DMS 273 (cell line): ENCODE measurements around the gene HAUS7.

ENCODE experiments used
- DNase-seq: peaks from one replicate; lab custom pipeline; 2025; ENCODE audit not compliant: unreplicated experiment; lab: John Stamatoyannopoulos, UW

Gene HAUS7

DNA sequence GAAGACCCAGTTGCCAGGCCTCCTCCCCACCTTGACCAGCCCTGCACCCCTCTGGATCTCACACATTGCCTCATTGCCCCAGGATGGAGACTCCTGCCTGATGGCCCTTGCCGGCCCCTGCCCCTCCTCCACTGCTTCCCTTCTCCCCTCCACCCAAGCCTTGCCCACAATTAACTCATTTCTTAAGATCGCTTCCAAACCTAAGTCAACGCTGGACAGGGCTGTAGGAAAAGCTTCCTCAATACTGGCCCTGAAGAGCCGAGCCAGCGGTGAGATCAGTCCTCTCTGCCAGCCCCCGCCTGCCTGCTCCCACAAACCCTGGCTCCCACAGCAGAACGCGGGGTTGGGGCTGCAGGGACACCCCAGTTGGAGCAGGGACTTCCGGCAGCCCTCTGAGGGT, 7.5 kb upstream of the HAUS7 start:
- DNase-seq = no peak

DNA sequence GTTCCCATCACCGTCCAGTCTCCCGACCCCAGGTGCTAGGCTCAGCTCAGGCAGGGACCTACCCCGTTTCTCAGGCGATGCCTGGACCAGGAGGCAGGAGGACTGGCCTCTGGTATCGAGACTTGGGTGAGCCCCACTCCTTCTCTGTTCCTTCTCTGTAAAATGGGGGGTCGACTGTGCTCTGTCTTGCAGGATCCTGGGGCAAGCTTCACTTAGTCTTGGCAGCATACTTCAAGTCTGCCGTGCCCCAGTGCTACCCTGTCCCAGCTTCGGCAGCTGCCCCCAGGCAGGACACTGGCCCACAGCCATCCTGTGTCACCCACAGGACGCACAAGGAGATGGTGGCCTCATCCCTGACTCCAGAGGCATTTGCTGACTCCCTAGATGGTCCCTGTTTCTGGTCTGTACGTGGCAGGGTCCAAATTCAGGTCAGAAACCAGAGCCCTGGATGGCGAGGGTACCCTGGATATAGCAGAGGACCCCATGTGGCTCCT, 7.0 kb upstream of the HAUS7 start:
- no peak for DNase-seq

DNA sequence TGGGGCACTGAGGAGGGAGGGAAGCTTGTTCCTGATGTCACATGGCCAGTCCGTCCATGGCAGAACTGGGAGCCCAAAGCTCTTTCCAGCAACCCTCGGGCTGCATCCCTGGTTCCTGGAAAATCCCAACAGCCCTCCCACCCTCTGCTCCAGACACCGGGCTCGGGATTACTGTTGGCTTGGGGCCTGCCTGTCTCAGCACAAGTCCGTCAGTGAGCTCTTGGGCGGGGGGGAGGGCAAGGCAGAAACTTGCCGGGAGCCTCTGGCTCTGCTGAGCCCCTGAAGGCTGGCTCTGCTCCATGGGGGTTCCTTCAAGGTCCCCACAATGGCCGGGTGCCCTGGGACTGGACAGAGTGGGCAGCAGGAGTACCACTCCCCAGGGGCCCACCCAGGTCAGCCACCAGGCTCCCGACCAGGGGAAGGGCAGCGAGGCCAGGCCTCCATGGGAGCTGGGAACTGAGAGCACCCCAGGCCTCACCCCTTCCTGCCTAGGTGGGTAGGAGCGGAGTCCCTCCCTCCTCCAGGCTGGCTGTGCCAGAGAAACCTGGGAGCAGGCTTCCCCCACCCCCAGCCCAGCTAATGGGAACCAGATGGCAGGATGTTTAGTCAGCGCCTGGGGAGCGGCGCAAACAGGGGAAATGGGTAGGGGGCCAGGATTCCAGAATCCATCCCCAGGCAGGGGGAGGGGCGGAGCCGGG, 6.4 kb upstream of the HAUS7 start:
- peak; percentile 88 for DNase-seq

DNA sequence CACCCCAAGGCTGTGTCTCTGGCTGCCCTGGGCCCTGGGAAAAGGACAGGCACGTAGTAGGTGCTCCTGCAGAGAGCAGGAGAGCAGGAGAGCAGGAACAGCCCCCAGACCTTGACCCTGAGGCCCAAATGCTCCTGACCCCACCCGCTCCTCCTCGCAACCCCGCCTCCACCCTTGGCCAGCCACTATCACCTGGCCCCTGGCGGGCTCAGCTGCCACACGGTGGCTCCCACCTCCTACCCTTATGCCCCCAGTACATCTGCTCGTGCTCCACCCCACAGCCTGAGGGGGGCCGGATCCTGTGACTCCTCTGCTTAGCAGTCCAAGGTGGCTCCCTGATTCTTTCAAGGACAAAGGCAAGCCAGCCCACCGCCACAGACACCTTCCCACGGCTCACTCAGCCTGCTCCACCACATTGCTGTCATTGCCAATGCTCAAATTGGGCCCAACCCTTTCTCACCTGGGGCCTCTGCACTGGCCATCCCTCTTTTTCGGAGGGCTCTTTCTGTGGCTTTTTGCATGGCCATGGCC, 5.4 kb upstream of the HAUS7 start:
- DNase-seq = no peak

DNA sequence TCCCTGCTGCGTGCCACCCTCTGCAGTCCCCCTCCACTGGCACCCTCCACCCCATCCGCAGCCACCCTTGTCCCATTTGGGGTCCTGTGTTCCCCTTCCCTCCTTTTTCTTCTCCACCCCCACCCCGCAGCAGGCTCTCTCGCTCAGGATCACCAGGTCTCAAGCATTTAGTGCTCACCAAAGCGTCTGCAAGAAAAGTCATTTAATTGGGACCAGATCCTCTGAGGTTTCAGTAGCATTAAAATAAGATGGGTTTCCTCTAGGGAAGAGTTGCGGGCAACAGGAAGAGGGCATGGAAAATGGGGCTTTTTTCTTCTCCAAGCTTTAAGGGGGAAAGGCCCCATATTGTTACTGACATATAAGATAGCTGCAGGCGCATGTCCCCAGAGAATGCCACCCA, 4.9 kb upstream of the HAUS7 start:
- no peak for DNase-seq

DNA sequence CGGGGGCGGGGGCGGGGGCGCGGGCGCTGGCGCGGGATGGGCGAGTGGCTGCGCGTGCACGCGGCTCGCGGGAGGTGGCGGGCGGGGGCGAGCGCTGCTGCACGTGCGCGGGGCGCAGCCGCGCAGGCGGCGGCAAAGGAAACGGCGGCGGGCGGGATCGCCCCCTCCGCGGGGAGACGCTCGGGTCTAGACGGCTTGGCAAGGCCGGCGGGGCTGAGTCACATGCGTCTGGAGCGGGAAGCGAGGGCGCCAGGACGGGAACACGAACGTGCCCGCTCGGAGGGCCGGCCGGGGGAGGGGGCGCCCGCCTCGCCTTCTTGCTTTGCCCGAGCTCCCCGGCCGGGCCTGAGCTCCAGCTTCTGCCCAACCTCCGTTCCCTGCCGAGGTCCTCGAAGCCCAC, 4.3 kb upstream of the HAUS7 start:
- peak; percentile 82 for DNase-seq

DNA sequence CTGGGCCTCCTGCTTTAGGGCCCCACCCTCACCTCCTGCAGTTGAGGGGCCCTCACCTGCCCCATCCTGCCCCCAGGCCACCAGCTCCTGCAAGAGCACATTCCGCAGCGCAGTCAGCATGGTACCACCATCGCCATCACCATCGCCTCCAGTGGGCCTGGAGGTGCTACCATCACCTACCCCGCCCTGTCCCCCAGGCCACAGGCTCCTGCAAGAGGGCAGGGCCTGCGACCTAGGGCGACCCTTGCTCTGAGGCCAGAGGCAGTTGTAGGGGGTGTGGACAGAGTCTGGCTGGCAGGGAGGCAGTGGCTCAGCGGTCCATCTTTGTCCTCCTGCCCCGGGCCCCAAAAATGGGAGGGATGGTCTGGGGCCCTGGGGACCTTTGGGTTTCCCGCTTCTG, 3.9 kb upstream of the HAUS7 start:
- no peak for DNase-seq

DNA sequence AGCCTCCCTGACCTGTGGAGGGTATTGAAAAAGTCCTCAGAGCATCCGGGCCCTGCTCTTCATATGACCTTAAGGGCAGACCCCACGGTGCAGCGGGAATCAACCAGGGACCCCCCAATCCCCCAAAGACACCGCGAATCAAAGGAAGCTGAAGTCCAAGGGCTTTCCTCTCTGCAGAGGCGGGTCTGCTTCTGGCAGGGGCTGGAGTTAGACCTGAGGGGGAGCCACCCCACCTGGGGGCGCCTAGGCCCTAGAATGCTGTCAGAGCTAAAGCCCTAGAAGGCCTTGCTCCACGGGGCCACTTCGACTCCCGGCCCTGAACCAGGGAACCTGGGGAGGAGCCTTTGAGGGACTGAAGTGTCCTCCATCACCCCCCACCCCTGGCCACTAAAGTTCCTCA, 2.8 kb upstream of the HAUS7 start:
- no peak for DNase-seq

DNA sequence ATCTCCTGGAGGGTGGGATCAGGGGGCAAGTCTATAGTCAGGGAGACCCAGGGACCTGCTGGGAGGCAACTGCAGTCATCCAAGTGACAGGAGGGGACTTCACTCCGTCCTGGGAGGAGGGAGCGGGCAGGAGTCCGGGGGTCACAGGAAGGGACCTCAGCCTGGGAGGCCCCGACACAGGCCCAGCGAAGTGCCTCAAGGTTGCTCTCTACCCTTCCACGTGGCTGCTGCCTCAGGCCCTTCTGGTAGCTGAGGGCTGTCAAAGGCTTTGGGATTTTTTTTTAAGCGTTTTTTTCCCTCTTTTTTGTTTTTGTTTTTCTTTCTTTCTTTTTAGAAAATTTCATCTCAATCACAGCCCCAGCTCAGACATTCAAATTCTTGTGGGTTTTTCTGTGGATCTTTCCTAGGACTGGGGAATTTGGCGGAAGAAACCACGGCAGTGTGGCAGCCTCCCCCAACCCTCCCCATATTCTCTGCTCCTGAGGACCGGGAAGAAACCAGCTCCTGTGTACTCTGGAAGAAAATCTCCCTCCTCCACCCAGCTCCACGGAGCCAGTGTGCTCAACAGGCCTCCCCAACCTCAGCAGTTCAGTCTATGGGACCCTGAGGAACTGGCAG, 1.4 kb upstream of the HAUS7 start:
- no peak for DNase-seq

DNA sequence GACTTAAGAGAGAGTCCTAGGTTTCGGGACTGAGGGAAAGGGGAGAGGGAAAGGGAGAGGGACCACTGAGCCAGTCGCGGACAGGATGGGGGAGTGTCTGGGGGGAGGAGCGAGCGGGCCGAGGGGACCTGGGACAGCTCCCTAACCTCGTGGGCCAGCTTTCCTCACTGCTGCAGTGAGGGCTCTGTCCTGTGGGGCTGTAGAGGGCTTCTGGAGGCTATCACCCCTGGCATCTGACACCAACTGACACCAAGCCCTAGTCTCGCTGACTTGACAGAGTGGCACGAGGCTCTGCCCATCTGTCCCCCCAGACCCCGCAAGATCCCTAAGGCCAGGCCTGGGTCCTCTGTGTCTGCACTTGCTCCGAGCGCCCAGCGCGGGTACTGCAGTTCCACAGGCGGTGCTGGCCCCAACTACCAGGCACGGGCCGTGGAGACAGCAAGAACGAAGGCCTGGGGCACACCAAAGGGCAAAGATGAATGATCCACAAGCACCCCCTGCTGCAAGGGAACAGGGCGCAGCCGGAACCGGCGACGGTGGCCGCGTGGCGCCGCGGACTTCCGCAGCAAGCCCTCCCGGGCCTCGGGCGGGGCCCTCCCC, 465 bp downstream of the HAUS7 start:
- peak; percentile 74 for DNase-seq

DNA sequence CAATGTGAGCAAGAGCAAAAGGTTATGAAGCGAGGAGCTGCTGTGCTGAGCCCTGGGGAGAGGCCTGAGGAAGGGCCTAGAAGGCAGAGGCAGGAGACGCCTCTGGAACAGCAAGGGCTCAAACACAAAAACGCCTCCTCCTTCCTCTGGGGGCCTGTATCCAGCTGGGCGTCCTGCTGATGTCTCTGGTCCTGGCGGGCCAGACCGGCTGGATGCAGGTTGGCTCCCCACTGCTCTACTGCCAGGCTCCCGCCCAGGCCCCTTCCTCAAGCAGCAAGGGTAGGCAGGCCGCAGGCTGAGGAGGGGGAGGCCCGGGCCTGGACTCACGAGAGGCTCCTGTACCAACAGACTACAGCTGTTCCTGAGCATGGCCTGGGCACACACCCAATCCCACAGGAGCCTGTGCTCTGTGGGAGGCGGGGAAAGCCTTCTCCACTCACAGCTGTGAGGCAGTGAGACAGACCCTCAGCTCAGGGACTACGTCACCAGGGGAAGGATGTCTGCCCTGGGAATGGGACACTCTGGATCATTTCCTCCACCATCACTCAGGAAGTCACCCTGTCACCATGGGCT, 2.3 kb downstream of the HAUS7 start:
- peak; percentile 42 for DNase-seq

DNA sequence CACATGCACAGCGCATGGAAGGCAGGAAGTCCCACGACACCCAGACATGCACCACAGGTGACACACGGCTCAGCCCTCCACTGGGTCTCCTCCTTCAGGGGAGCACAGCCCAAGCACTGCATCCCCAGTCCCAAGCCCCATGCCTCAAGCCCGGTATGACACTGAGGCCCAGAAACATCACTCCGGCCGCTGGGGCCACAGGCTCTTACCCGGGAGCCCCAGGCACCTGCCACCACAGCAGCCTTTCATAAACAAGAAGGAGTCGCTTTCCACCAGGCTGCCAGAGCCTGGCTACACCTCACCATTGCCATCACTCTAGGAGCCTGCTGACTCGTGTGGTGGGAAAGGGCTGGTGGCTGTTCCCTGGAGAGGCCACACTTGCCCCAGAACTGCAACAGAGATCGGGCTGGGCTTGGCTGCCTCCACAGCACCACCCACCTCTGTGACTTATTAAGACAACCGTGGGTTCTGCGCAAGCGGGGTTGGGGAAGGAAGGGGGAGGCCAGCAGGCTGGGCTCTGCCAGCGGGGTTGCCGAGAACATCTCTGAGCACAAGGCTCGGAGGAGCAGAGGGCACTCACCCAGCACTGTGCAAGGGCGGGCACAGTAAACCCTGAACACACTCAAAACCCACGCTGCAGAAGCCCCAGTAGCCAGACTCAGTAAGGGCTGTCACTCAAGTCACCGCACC, 4.5 kb downstream of the HAUS7 start:
- DNase-seq = no peak

DNA sequence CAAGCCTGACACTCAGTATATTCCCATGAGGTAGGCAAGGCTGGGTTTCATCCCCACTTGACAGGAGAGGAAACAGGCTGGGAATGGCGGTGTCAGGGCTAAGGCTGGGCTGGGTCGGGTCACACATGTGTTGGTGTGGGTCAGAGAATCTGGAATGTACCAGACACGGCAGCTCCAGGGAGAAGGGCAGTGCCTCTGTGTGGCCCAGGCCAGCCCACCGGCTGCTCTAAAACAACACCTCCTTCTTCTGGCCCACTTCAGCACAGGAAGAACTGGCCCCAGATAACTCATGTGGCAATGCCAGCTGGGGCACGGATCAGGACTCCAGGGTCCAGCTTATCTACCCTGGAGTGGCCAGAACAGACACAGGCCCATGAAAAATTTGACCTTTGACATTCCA, 6.3 kb downstream of the HAUS7 start:
- no peak for DNase-seq

DNA sequence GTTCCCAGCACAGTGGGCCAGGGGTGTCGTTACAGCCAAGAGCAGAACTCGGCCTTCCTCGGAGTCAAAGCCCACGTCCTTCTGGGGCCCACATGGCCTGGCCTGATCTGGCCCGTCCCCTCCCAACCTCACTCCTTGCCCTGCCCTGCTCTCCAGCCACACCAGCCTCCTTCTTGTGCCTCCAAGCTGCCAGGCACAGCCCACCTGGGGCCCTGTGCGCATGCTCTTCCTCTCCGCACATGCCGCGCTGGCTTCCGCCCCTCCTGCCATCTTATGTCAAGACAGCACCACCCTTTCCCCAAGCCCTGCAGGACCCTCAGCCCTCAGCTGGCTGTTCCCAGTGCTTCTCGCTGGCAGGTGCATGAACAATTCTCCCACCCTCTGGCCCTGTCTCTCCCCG, 6.8 kb downstream of the HAUS7 start:
- DNase-seq = no peak

DNA sequence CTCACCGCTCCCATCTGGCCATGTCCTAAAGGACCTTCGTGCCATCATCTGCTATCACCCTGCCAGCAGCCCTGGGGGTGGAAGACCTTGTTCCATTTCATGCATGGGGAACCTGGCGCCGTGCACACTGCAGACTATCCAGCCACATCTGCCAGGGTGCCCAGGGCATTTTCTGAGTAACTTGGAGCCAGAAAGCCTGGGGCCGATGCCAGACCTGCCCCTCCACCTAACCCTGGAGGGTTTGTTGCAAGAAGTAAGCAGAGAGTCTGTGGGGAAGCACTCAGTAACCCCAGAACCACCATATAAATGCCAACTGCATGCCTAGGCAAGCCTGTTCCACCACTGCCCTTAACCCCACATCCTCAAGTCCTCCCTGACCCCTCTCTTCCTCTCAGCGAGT, 7.3 kb downstream of the HAUS7 start:
- DNase-seq = peak; percentile 28

DNA sequence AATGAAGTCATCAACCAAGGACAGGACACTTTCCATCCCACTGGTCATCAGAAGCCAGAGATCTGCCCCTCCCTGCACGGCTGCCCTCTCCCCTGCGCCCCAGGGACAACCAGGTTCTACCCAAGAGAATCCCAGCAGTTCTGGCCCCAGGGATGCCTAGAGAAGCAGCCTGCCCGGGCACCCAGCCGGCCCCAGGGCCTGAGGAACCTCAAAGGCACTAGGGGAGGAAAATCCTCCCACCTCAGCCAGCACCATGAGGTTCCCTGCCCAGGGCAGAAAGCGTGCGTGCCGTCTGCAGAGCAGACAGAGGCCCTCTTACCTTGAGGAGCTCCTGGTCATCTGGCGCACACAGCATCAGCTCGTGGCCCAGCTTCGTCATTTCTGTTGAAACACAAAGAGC, 8.1 kb downstream of the HAUS7 start:
- DNase-seq = no peak

DNA sequence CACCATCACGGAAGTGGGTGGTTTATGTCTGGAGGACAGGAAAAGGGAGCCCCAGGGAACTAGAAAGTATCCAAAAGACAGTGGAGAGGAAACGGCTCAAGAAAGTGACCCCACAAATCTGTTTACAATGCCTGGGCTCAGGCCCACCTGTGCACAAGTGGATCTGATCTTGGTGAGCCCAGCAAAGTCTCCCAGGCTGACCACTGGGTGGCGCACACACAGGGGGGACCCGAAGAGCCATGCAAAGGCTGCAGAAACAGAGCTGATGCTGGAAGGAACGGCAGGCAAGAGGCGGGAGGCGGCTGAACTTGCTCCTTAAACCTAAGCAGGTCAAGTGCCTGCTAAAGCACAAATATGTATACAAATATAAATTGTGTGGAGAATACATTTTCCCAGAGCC, 9.6 kb downstream of the HAUS7 start:
- DNase-seq = peak; percentile 88

DNA sequence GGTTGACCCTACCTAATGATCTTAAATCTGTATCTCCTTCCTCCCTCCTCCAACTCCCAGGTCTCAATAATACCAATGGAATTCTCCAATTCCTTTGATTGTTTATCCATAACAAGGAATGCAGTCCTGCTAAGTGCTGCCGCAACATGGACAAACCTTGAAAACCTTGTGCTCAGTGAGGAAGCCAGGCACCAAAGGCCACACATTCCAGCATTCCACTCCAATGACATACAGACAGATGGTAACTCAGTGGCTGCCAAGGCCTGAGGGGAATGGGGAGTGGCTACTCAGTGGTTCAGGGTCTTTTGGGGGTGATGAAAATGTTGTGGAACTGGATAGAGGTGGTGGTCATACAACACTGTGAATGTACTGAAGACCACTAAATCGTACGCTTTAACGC, 10.4 kb downstream of the HAUS7 start:
- DNase-seq = no peak

DNA sequence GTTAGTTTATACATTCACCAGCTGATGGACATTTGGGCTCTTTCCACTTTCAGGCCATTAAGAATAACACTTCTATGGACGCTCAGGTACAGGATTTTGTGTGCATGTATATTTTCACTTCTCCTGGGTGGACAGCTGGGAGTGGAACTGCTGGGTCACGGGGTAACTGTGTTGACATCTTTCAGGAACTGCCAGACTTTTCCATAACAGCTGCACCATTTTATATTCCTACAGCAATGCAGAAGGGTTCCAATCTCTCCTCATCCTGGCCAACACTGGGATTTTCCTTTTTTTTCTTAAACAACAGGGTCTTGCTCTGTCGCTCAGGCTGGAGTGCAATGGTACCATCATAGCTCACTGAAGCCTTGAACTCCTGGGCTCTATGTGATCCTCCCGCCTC, 11.9 kb downstream of the HAUS7 start:
- DNase-seq = no peak

DNA sequence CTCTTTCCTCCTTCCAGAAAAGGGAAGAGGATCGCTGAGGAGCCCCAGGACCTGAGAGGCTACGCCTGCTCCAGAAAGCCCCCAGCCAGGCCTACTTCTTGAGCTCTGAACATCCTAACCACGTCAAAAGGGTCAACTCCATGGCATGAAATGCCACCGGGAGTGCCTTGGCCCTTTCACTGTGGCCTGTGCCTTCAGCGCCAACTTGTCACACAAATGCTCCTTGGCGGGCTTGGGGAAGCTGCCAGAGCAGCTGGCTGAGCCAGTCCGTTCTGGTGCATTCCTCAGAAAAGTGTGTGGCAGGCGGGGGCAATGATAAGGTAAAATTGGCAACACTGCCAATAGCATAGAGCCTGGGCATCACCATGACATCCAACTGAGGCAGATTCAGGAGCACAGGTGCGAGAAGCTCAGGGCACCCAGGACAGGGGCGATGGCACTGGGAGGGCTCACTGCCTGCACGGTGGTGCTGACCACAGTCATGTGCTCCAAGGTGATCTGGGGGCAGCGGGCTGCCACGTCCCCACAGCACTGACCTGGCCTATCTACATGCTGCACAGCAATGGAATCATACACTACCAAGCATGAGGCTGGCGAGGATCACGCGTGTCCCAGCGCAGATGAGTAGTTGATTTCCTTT, 12.4 kb downstream of the HAUS7 start:
- DNase-seq = no peak
